GM21576 (cell line): ENCODE results near the gene FOXN4.

Source experiments
- ATAC-seq: cut with Tn5 transposase; IDR thresholded peaks from one replicate; pipeline ENCODE4 v1.9.1; 2021; ENCODE audit warnings: mild to moderate bottlenecking, moderate library complexity; ENCODE audit not compliant: unreplicated experiment

FOXN4 gene

DNA sequence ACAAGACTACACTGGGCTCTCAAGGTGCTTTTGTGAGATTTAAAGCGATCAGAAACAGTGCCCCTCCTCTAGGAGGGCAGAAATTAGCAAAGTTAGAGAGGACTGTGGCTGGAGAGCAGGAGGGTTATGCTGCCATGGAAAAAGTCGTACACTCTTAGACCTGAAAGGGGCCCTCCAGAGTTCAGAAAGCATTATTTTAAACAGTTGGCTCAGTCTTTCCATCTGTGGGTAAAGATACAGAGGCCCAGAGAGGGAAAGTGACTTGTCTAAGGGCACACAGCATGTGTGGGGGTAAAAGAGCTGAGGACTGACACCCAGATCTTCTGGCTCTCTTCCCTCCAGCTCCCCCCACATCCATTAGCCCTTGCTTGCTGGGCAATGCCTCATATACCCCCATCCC is 47.1 kb downstream of the FOXN4 start:
- no peak for ATAC-seq

DNA sequence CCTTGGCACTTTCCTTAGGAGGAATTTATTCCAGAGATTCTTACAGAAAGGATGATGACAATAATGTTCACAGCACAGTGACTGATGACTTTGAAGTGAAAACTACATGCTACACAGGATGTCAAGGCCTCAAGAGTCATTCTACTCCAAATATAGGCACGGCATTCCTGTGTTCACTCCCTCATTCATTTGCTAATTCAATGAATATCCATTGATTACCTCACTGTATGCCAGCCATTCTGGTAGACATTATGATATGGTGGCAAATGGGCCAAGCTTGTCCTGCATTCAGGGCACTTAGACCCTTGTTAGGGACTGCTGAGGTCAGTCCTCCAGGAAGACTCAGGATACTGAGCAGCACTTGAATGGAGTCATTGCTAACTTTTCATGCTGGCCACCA is 48.0 kb downstream of the FOXN4 start:
- ATAC-seq, result no peak

DNA sequence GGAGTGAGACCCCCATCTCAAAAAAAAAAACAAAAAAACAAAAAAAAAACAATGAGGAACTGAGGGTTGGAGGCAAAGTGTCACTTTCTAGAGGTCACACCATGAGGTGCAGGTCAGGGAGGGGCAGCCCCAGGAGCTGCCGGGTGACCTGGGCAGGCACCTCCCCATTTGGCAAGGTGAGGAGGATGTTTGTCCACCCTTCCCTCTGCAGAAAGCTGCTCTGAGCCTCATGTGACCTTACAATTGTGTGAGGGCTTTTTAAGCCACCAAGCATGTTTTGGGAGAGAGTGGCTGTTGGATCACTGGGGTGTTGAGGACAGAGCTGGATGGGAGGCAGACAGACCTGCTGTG is 49.6 kb downstream of the FOXN4 start:
- no peak for ATAC-seq

DNA sequence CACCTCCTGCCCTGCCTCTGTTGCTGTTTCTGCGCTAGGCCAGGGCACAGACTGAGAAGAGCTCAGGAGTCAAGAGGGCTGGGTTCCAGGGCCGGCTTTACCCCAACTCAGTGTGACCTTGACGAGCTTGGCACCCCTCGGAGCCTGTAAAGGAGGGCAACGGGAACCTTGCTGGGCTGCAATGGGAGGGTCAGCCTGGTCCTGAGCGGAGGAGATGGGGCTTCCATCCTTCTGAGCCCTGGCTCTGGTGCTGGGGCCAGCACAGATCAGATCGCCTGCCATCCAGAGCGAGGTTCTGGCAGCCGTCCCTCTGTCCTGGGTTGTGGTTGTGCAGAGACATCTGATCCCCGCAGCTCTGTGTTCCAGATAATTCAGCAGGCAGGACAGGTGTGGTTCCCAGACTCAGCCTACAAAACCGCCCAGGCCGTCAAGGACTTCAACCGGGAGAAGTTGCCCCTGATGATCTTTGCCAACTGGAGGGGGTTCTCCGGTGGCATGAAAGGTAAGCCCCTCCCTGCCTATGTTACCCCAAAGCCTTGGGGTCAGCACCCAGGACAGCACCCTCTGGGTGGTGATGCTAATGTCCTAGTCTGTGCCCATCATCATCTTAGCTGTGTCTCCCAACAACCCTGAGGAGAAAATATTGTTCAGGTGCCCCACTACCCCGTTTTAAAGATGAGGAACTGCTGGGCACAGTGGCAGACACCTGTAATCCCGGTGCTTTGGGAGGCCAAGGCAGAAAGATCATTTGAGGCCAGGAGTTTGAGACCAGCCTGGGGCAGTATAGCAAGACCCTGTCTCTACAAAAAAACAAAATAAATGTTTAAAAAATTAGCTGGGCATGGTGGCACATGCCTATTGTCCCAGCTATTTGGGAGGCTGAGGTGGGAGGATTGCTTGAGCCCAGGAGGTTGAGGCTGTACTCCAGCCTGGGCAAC is 50.2 kb downstream of the FOXN4 start:
- no peak for ATAC-seq

DNA sequence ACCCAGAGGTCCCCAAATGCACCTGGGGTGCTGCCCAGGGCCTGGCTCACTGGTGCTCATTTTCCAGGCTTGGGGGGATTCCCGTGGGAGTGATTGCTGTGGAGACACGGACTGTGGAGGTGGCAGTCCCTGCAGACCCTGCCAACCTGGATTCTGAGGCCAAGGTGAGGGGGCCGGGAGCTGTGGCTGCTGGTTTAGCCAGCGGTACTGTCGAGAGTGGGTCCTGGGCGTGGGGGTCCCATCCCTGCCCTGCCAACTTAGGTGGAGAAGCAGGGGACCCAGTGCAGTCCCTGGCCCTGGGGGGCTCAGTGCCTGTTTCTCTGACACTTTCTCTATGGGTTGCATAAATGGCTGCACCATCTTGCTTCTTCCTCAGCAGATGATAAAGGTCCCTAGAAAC is 50.9 kb downstream of the FOXN4 start:
- ATAC-seq, result no peak

DNA sequence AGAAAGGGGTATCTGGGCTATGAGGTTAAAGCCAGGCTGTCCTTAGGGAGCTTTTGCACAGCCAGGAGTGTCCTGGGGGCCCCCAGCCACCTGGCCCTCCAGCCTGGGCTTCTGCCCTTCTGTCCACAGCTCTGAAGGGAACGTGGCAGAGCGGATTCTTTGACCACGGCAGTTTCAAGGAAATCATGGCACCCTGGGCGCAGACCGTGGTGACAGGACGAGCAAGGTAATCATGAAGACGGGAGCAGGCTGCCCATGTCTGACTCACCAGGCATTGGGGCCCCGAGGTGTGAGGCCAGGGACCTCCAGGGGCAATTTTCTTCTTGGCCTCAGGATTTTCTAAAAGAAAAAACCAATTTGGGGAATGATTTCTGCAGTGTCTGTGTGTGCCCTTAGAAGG is 53.1 kb downstream of the FOXN4 start:
- no peak for ATAC-seq

DNA sequence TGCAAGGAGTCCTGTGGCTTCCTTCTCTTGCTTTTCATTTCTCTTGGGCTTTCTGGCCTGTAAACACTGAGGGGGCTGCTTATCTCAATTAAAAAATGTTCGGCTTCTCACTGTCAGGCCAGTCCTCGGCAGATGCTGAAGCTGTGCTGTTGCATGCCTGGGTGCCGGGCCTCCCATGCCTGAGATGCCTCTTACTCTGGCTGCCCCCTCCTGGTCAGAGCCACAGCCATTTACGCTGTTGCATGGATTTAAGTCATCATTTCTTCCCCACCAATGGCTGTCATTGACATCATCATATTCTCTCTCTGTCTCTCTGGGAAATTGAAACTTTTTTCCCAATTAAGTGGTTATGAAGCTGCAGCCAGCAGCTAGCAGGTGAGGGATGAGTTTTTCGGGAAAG is 53.7 kb downstream of the FOXN4 start:
- no peak for ATAC-seq

DNA sequence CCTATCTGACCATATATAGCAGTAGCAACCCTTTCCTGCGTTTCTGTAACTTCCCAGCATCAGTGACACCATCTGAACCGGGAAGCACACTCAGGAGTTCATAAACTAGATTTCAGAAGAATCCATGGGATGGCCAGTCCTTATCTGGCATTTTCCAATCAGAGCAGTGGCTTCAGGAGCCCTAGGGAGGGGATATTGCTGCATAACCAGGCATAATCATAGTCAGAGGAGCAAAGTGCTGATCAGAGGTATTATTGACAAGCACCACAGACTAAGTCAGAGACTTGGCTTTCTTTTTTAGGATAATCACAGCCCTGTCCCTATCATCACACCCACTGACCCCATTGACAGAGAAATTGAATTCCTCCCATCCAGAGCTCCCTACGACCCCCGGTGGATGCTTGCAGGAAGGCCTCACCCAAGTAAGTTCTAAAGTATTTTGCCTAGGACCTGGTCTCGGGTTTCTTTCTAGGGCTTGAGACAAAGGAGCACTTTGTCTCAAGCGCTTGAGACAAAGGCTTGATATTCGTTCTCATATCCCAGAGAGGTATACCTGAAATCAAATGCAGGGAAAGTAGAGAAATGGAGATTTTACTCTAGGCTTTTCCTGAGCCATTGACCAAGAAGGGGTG is 55.1 kb downstream of the FOXN4 start:
- ATAC-seq, result no peak

DNA sequence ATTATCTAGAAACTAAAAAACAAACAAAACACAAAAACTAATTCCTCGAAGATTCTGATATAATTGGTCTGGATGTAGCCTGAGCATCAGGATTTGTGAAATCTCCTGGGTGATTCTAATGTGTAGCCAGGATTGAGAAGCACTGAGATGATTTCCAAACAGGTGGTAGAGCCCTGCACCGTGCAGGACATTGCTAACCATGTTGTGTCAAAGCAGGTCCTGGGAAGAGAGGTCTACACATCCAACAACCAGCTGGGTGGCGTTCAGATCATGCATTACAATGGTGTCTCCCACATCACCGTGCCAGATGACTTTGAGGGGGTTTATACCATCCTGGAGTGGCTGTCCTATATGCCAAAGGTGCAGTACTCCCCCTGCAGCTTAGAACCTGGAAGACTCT is 56.3 kb downstream of the FOXN4 start:
- no peak for ATAC-seq

DNA sequence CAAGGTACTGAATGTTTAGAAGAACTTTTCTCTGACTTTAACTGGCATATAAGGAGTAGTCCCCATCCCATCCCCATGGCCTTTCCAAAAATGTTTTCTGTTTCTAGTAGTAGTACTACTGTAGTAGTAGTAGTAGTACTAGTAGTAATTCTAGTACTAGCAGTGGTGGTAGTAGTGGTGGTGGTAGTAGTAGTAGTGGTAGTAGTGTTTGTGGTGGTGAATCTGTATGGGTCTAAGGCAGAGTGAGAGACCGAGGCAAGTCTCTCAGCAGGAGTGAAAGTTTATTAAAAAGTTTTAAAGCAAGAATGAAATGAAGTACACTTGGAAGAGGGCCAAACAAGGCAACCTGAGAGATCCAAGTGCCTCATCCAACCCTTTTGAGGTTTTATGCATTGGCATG is 58.6 kb downstream of the FOXN4 start:
- ATAC-seq, result no peak

DNA sequence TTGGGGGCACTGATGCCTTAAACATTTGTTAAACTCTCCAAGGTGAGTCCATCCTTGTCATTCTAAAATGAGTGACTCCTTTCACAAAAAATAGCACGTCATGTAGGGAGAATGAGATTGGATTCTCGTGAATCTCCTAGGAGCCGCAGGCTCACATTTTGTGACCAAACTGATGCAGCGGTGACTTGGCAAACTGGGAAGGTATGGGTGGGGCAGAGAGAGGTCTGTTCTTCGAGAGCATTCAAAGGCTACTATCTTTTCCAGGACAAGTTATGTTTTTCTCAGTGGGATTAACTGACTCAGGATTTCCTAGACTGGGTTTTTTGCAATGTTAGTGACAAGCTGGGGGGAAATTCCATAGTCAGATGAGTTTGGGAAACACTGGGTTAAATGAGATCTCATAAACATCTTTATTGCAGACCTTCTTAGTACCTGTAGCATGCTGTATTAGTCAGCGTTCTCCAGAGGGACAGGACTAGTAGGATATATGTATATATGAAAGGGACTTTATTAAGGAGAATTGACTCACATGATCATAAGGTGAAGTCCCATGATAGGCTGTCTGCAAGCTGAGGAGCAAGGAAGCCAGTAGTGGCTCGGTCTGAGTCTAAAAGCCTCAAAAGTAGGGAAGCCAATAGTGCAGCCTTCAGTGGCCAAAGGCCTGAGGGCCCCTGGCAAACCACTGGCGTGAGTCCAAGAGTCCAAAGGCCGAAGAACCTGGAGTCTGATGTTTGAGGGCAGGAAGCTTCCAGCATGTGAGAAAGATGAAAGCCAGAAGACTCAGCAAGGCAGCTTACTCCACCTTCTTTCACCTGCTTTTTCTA is 61.0 kb downstream of the FOXN4 start:
- no peak for ATAC-seq

DNA sequence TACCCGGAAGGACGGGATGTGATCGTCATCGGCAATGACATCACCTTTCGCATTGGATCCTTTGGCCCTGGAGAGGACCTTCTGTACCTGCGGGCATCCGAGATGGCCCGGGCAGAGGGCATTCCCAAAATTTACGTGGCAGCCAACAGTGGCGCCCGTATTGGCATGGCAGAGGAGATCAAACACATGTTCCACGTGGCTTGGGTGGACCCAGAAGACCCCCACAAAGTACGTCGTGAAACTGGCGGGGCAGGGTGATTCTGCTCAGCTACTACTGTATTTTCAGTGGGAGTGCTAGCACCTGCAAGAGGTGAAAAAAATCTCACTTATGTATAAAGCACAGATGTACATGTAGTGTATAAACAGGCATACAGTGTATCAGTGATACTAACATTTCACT is 62.9 kb downstream of the FOXN4 start:
- ATAC-seq, result no peak

DNA sequence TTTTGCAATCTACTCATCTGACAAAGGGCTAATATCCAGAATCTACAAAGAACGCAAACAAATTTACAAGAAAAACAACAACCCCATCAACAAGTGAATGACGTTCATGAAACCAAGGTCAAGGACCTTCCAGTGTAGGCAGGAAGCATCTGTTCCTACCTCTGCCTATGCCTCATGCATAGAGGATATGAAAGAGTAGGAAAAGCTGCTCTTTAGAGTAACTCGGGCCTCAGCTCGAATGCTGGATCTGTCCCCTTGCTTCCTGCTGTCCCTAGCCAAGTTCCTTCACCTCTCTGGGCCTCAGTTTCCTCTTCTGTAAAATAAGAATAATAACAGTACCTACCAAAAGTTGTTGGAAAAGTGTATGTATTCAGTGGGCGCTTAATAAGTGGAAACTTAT is 65.0 kb downstream of the FOXN4 start:
- ATAC-seq, result no peak

DNA sequence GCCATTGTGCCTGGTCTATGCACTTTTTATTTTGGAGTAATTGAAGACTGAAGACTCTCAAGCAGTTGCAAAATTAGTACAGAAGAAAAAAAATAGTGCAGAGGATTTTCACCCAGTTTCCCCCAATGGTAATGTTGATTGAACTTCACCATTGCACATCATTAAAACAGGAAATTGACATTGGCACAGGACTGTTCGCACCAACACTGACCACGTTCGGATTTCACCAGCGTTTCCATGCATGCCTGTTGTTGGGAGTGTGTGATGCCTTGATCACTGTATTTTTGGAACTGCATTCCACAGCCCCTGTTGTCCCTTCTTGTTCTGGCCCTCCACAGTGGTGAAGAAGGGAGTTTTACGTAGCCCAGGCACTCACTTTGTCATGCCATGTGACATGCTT is 67.1 kb downstream of the FOXN4 start:
- no peak for ATAC-seq

DNA sequence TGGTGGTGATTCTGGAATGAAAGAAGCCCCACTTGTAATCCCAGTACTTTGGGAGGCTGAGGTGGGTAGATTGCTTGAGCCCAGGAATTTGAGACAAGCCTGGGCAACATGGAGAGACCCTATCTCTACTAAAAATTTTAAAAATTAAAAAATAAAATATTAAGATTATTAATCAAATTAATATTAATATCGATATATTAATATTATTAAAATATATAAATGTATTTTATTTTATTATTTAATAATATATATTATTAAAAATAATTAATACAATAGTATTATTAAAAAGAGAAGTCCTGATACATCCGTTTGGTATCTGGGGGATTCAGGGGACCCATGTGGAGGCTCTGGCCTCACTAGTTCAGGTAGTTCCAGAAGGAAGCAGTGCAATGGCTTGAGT is 68.7 kb downstream of the FOXN4 start:
- no peak for ATAC-seq

DNA sequence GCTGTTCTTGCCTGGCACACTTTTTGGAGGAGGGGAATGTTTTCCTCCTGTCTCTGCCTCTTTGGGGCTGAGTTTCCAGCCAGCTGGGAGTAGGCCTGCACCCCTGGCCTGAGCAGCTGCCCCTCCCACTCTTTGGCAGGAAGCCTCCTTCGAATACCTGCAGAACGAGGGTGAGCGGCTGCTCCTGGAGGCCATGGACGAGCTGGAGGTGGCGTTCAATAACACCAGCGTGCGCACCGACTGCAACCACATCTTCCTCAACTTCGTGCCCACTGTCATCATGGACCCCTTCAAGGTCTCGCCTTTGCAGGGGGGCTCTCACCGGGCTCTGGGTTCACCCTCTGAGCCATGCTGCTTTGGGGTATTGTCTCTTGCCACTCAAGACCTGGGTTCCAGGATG is 69.4 kb downstream of the FOXN4 start:
- no peak for ATAC-seq

DNA sequence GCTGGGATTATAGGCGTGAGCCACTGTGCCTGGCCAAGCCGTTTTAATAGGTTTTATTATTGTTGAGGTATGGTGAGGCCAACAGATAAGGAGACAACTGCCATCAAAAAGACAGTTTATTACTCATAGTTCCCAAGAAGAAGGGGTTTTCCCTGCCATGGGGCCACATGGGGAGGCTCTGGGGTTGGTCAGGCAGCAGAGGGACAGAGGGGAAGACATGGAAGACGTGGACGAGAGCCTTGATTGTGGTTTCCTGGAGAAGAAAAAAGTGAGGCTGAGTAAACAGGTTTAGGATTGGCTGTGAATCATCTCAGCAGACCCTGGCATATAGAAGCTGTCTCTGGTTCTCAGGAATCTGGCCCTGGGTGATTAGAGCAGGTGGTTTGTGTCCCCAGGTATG is 69.9 kb downstream of the FOXN4 start:
- no peak for ATAC-seq

DNA sequence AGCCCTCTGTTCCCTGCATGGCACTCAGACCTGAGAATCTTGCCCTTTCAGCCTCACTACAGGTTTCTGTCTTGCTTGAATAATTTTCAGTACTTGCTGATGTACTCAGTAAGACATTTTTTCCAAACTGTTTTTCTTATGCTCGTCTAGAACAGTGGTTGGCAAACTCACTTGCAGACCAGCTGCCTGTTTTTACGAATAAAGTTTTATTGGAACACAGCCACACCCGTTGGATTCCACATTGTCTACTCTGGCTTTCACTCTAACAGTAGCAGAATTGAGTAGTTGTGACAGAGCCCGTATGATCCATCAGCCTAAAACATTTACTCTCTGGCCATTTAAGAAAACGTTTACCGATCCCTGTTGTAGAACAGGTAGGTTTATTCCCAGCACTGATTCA is 72.8 kb downstream of the FOXN4 start:
- ATAC-seq, result no peak

DNA sequence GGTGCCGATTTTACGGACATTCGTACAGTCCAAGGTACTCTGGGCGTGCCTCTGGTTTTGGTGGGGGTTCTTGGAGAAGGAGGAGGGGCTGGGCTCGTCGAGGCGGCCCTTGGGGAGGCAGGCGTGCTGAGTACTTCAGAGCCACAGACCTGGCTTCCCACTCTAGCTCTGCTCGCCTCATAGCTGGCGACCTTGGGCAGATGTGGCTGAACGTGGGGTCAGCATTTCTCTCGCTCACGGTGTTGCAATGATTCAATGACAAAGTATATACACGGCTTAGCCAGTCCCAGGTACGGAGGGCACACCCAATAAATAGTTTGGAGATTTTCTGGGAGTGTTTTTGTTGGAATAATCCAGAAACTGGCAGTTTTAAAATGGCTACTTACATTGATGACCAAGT is 75.1 kb downstream of the FOXN4 start:
- ATAC-seq, result no peak

DNA sequence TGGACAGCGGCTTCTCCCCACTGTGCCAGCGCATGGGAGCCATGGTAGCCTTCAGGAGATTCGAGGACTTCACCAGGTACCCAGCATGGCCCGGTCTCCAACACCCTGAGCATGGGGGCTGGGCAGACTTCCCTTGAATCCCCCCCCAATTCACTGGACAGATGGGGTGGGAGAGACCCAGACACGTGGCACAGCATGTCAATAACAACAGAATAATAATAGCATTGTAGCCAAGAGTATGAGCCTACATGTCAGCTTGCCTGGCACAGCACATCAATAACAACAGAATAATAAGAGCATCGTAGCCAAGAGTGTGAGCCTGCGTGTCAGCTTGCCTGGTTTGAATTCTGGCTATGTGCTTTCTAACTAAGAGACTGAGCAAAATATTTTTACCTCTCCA is 76.4 kb downstream of the FOXN4 start:
- ATAC-seq, result no peak

DNA sequence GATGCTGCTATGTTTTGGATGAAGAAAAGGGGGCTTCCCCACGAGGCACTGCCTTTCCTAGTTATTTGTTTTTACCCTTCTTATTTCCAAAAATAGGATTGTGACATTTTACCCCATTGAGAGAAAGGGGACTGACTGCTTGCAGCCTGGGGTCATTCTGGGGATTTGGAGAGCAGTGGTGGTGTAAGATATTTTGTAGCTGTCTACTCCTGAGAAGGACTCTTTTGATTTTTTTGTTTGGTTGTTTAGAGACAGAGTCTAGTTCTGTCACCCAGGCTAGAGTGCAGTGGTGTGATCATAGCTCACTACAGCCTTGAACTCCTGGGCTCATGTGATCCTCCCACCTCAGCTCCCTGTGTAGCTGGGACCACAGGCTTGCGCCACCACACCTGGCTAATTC is 78.9 kb downstream of the FOXN4 start:
- ATAC-seq, result no peak

DNA sequence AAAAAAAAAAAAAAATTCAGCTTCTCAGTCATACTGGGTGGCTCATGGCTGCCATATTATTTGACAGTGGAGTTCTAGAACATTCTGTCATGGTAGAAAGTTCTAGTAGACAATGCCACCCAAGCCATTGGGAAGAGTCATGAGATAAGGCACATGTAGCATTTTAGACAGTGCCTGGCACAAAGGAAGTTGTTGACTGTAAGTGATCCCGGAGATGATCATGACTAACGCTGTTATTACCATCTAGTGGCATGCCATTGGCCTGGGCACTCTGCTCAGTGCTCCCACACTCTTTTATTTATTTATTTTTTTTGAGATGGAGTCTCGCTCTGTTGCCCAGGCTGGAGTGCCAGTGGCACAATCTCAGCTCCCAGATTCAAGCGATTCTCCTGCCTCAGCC is 80.4 kb downstream of the FOXN4 start:
- no peak for ATAC-seq
